Ishikawa (cell line): ENCODE data around the gene PAN3.

ENCODE experiments used
- CEBPB ChIP-seq: IDR thresholded peaks from 2 replicates; pipeline ENCODE4 v1.6.1; 2012
- CREB1 ChIP-seq: IDR thresholded peaks from 2 replicates; pipeline ENCODE4 v1.6.1; 2012; ENCODE audit warnings: low read depth
- EGR1 ChIP-seq: IDR thresholded peaks from 2 replicates; pipeline ENCODE4 v1.6.1; 2012
- EP300 ChIP-seq: IDR thresholded peaks from 2 replicates; pipeline ENCODE4 v1.6.1; 2012; ENCODE audit warnings: borderline replicate concordance
- FOXM1 ChIP-seq: IDR thresholded peaks from 2 replicates; pipeline ENCODE4 v1.6.1; 2012; ENCODE audit warnings: low read depth, borderline replicate concordance
- NFIC ChIP-seq: IDR thresholded peaks from 2 replicates; pipeline ENCODE4 v1.6.1; 2012
- RAD21 ChIP-seq: IDR thresholded peaks from 2 replicates; pipeline ENCODE4 v1.6.1; 2012; ENCODE audit warnings: low read depth
- TAF1 ChIP-seq: IDR thresholded peaks from 2 replicates; pipeline ENCODE4 v1.6.1; 2012; ENCODE audit warnings: low read depth, mild to moderate bottlenecking
- TCF12 ChIP-seq: IDR thresholded peaks from 2 replicates; pipeline ENCODE4 v1.6.1; 2012; ENCODE audit warnings: low read depth
- TEAD4 ChIP-seq: IDR thresholded peaks from 2 replicates; pipeline ENCODE4 v1.6.1; 2012
- YY1 ChIP-seq: IDR thresholded peaks from 2 replicates; pipeline ENCODE4 v1.6.1; 2012; ENCODE audit warnings: low read depth
- ZBTB7A ChIP-seq: IDR thresholded peaks from 2 replicates; pipeline ENCODE4 v1.6.1; 2012; ENCODE audit warnings: low read depth
- TF ChIP-seq, protein P1 (sequence below): IDR thresholded peaks from 2 replicates; pipeline ENCODE4 v1.6.1; 2012; ENCODE audit warnings: low read depth, mild to moderate bottlenecking
- TF ChIP-seq, protein P2 (sequence below): IDR thresholded peaks from 2 replicates; pipeline ENCODE4 v1.6.1; 2012
- TF ChIP-seq, protein P3 (sequence below): IDR thresholded peaks from 2 replicates; pipeline ENCODE4 v1.6.1; 2012

Gene PAN3

DNA sequence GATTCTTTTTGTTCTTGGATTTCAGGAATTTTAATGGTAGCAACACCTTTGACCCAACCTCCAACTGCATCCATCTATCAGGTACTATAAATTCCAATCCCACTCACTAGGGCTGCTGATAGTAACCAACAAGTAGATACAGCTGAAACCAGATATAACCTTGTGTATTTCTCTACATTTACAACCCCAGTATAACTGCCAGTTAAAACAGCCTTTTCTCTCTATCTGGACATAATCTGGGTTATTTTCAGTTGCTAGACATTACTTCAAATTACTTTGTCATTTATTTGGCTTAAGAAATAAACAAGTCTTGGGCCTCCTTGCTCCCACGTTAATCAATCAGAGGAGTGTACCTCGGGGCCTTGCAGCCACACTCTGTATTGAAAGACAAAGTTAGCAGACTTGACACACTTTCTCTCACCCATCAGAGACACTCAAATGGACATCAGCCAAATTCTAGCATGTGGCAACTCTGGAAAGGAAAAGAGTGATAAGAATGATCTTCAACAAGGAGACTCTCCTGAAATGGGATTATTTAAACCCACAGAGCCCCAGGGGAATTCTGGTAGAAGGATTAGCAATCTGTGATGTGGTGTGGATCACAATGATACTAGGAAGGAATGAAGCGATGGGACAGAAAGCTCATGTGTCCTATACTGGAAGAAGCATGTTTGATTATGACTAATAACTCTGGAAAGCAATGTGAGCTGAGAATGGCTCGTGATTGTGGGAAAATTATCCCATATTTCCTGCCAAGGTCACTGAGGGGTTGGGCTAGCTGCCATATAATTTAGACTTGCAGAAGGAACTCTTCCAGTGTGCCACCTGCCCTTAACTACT lies 199.0 kb downstream of the PAN3 start:
- no peak for TF ChIP-seq TEAD4
- no peak for TF ChIP-seq RAD21
- TF ChIP-seq ZBTB7A: no peak
- TF ChIP-seq, protein P1, sequence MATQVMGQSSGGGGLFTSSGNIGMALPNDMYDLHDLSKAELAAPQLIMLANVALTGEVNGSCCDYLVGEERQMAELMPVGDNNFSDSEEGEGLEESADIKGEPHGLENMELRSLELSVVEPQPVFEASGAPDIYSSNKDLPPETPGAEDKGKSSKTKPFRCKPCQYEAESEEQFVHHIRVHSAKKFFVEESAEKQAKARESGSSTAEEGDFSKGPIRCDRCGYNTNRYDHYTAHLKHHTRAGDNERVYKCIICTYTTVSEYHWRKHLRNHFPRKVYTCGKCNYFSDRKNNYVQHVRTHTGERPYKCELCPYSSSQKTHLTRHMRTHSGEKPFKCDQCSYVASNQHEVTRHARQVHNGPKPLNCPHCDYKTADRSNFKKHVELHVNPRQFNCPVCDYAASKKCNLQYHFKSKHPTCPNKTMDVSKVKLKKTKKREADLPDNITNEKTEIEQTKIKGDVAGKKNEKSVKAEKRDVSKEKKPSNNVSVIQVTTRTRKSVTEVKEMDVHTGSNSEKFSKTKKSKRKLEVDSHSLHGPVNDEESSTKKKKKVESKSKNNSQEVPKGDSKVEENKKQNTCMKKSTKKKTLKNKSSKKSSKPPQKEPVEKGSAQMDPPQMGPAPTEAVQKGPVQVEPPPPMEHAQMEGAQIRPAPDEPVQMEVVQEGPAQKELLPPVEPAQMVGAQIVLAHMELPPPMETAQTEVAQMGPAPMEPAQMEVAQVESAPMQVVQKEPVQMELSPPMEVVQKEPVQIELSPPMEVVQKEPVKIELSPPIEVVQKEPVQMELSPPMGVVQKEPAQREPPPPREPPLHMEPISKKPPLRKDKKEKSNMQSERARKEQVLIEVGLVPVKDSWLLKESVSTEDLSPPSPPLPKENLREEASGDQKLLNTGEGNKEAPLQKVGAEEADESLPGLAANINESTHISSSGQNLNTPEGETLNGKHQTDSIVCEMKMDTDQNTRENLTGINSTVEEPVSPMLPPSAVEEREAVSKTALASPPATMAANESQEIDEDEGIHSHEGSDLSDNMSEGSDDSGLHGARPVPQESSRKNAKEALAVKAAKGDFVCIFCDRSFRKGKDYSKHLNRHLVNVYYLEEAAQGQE: no peak
- no peak for TF ChIP-seq TAF1
- TF ChIP-seq, protein P2, sequence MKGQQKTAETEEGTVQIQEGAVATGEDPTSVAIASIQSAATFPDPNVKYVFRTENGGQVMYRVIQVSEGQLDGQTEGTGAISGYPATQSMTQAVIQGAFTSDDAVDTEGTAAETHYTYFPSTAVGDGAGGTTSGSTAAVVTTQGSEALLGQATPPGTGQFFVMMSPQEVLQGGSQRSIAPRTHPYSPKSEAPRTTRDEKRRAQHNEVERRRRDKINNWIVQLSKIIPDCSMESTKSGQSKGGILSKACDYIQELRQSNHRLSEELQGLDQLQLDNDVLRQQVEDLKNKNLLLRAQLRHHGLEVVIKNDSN: no peak

DNA sequence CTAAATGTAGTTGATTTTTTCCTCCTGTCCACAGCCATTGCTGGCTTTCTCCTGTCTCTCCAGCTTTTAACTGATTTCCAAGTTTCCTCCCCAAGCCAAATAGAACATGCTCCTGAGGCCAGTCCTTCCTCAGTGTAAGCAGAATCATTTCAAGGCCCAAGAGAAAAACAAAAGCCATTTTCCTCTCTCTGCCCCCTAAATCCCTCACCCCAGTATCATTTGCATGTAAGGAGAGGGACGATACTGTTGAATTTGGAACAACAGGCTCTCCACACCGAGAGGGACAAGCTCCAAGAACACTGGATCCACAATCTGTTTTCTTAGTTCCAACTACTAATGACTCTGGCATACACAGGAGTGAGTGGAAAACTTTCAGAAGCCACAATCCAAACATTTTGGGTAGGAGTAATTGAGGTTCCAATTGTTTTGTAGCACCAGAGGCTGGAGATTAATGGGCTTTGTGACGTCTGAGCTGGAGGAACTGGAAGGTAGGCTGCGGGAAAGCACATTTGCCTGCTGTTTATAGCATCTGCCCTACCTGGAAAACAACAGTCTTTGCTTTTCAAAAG lies 199.7 kb downstream of the PAN3 start:
- TF ChIP-seq, protein P2: no peak
- TF ChIP-seq TAF1: no peak
- TF ChIP-seq TCF12: no peak
- TF ChIP-seq NFIC: no peak
- TF ChIP-seq EP300: no peak
- TF ChIP-seq RAD21: no peak
- no peak for TF ChIP-seq CEBPB
- no peak for TF ChIP-seq YY1
- TF ChIP-seq CREB1: no peak
- TF ChIP-seq, protein P3, sequence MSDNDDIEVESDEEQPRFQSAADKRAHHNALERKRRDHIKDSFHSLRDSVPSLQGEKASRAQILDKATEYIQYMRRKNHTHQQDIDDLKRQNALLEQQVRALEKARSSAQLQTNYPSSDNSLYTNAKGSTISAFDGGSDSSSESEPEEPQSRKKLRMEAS: no peak
- TF ChIP-seq EGR1: no peak
- no peak for TF ChIP-seq TEAD4
- no peak for TF ChIP-seq ZBTB7A

DNA sequence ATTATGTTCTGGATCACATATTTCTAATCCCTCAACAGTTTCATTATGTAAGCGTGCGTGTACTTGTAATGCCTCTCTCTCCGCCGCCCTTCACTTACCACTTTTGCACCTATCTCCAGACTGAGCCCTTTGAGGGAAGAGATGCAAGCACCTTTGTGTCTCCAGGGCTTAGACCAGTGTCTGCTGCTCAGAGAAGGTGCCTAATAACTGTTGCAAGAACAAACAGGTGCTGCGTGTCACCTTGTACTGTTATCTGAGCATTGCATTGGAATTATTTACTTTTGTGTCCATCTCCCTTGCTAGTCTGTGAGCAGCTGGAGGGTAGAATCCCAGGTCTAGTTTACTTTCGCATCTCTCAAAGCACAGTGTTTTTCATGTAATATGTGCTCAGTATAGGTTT lies 200.4 kb downstream of the PAN3 start:
- TF ChIP-seq, protein P2: no peak
- TF ChIP-seq, protein P1: no peak
- TF ChIP-seq CEBPB (no peak), ZBTB7A (no peak), EP300 (no peak), TCF12 (no peak), RAD21 (no peak), YY1 (no peak), TAF1 (no peak), FOXM1 (no peak), TEAD4 (no peak), NFIC (no peak), EGR1 (no peak), CREB1 (no peak)
- TF ChIP-seq, protein P3: no peak

DNA sequence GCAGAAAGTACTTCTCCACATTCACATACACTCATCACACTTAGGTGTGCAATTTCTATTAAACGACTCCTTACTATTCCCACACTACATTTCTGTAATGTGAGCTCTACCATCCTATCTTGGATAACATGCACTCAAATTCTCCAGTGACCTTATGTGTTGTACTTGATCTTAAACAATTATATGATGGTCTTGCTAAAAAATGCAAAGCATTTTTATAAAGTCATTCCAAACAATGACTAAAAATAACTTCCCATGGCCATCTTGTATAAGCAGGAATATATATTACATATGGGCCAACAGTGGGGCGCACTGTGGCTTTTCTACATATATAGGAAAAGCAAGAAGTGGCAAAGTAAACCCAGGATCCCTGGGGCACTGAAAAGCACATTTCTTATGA lies 201.1 kb downstream of the PAN3 start:
- TF ChIP-seq YY1 (no peak), EGR1 (no peak), ZBTB7A (no peak), TEAD4 (no peak), EP300 (no peak), CREB1 (no peak), CEBPB (no peak), TCF12 (no peak)

DNA sequence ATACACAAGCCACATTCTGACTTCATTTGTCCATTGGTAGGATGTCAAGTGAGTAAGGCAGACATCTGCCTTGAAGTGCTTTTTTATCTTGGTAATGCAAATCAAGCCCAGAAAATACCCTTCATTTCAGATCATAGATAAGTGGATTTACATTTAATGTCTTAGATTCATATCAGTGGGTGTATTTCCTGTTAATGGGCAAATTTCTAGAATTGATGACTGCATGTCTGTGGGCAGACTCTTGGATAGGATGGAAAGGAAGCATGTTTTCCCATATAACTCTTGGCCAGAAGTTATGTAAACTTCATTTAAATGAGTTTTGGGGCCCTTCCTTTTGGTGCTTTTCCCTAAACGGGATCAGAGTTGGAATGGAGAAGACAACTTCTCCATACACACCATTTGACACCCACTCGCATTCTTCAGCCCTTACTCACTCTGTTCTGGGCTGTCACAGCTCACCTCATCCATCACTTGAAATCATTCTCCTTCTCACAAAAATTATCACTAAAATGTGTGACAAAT lies 202.0 kb downstream of the PAN3 start:
- TF ChIP-seq RAD21 (no peak), TAF1 (no peak)
- TF ChIP-seq, protein P1: no peak
